ENCODE results near the gene DAPK3.
"Not testable (repeated sequence)": the region's sequence is repeated elsewhere in the genome, so short reads cannot be mapped to it uniquely, and the experiment has no call there.

DAPK3 gene

GRCh38 chr19:3945838-3946237 is 25.1 kb downstream of the DAPK3 start:
- no peak overlapping the region for H3K9ac ChIP-seq (ENCODE audit: low read length)
- H2AFZ ChIP-seq (ENCODE audit: low read length), result no peak overlapping the region
- H3K9me2 ChIP-seq (replicated peaks; ENCODE audit: insufficient read depth, low read length), result no peaks in the 10 kb centered on the region
- no peak overlapping the region for H3K4me2 ChIP-seq (ENCODE audit: low read depth, low read length)
- TF ChIP-seq, protein P1, sequence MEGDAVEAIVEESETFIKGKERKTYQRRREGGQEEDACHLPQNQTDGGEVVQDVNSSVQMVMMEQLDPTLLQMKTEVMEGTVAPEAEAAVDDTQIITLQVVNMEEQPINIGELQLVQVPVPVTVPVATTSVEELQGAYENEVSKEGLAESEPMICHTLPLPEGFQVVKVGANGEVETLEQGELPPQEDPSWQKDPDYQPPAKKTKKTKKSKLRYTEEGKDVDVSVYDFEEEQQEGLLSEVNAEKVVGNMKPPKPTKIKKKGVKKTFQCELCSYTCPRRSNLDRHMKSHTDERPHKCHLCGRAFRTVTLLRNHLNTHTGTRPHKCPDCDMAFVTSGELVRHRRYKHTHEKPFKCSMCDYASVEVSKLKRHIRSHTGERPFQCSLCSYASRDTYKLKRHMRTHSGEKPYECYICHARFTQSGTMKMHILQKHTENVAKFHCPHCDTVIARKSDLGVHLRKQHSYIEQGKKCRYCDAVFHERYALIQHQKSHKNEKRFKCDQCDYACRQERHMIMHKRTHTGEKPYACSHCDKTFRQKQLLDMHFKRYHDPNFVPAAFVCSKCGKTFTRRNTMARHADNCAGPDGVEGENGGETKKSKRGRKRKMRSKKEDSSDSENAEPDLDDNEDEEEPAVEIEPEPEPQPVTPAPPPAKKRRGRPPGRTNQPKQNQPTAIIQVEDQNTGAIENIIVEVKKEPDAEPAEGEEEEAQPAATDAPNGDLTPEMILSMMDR (IDR thresholded peaks at IDR 0.05; ENCODE audit: low read length), result no peak
- TF ChIP-seq EZH2 (optimal IDR thresholded peaks at IDR 0.05; ENCODE audit: low read depth, low read length), result no peak
- H3K27me3 ChIP-seq (replicated peaks; ENCODE audit: insufficient read depth, low read length), result peaks cover 95% of the 10 kb centered on the region
- H3K4me3 ChIP-seq (ENCODE audit: low read length), result no peak overlapping the region
- H3K79me2 ChIP-seq (ENCODE audit: low read length), result no peaks in the 10 kb centered on the region
- no peaks in the 10 kb centered on the region for H3F3A ChIP-seq (ENCODE audit: insufficient read depth, low read length)
- no peaks in the 10 kb centered on the region for H3K9me3 ChIP-seq (replicated peaks; ENCODE audit: insufficient read depth, low read length)
- H3K27ac ChIP-seq (ENCODE audit: low read length), result no peak overlapping the region
- no peaks in the 10 kb centered on the region for H3K4me1 ChIP-seq (ENCODE audit: low read length)
- no peaks in the 10 kb centered on the region for H3K36me3 ChIP-seq (replicated peaks; ENCODE audit: insufficient read depth, low read length)
- no peak for DNase-seq
- H4K20me1 ChIP-seq (ENCODE audit: insufficient read depth, low read length), result peaks cover 3% of the 10 kb centered on the region; the same call in 1 of the 2 replicates

- no peaks in the 10 kb centered on the region for H3K79me2 ChIP-seq (ENCODE audit: low read length)
- H3K9me2 ChIP-seq (replicated peaks; ENCODE audit: insufficient read depth, low read length), result no peaks in the 10 kb centered on the region
- H3K9me3 ChIP-seq (replicated peaks; ENCODE audit: insufficient read depth, low read length), result no peaks in the 10 kb centered on the region
- no peak for DNase-seq
- no peak overlapping the region for H3K4me2 ChIP-seq (ENCODE audit: low read depth, low read length)
- peaks cover 95% of the 10 kb centered on the region for H3K27me3 ChIP-seq (replicated peaks; ENCODE audit: insufficient read depth, low read length)
- H3K36me3 ChIP-seq (replicated peaks; ENCODE audit: insufficient read depth, low read length), result no peaks in the 10 kb centered on the region
- peaks cover 2% of the 10 kb centered on the region; the same call in 1 of the 2 replicates for H4K20me1 ChIP-seq (ENCODE audit: insufficient read depth, low read length)
- no peak overlapping the region for H3K4me3 ChIP-seq (ENCODE audit: low read length)
- H3K9ac ChIP-seq (ENCODE audit: low read length), result no peak overlapping the region
- TF ChIP-seq EZH2 (optimal IDR thresholded peaks at IDR 0.05; ENCODE audit: low read depth, low read length) (no peak), EZH2phosphoT487 (IDR thresholded peaks at IDR 0.05; ENCODE audit: low read length) (no peak)
- TF ChIP-seq, protein P1 (IDR thresholded peaks at IDR 0.05; ENCODE audit: low read length), result no peak
- no peaks in the 10 kb centered on the region for H3K4me1 ChIP-seq (ENCODE audit: low read length)
- no peak overlapping the region for H3K27ac ChIP-seq (ENCODE audit: low read length)
- no peak overlapping the region for H2AFZ ChIP-seq (ENCODE audit: low read length)
- H3F3A ChIP-seq (ENCODE audit: insufficient read depth, low read length), result no peaks in the 10 kb centered on the region
Observed at GRCh38 chr19:3944018-3944721, 26.7 kb downstream of the DAPK3 start.

- TF ChIP-seq, protein P1 (IDR thresholded peaks at IDR 0.05; ENCODE audit: low read length), result no peak
- H3F3A ChIP-seq (ENCODE audit: insufficient read depth, low read length), result no peaks in the 10 kb centered on the region
- H3K9me3 ChIP-seq (replicated peaks; ENCODE audit: insufficient read depth, low read length), result no peaks in the 10 kb centered on the region
- H2AFZ ChIP-seq (ENCODE audit: low read length), result no peak overlapping the region
- H3K9me2 ChIP-seq (replicated peaks; ENCODE audit: insufficient read depth, low read length), result no peaks in the 10 kb centered on the region
- no peaks in the 10 kb centered on the region for H3K79me2 ChIP-seq (ENCODE audit: low read length)
- no peak overlapping the region for H3K27ac ChIP-seq (ENCODE audit: low read length)
- no peak for DNase-seq
- no peaks in the 10 kb centered on the region for H3K36me3 ChIP-seq (replicated peaks; ENCODE audit: insufficient read depth, low read length)
- H3K4me3 ChIP-seq (ENCODE audit: low read length), result no peak overlapping the region
- peaks cover 96% of the 10 kb centered on the region for H3K27me3 ChIP-seq (replicated peaks; ENCODE audit: insufficient read depth, low read length)
- H3K4me1 ChIP-seq (ENCODE audit: low read length), result no peaks in the 10 kb centered on the region
- H3K9ac ChIP-seq (ENCODE audit: low read length), result no peak overlapping the region
- no peaks in the 10 kb centered on the region for H4K20me1 ChIP-seq (ENCODE audit: insufficient read depth, low read length)
- no peak overlapping the region for H3K4me2 ChIP-seq (ENCODE audit: low read depth, low read length)
Observed at GRCh38 chr19:3942790-3943409, 28.0 kb downstream of the DAPK3 start.

DNA sequence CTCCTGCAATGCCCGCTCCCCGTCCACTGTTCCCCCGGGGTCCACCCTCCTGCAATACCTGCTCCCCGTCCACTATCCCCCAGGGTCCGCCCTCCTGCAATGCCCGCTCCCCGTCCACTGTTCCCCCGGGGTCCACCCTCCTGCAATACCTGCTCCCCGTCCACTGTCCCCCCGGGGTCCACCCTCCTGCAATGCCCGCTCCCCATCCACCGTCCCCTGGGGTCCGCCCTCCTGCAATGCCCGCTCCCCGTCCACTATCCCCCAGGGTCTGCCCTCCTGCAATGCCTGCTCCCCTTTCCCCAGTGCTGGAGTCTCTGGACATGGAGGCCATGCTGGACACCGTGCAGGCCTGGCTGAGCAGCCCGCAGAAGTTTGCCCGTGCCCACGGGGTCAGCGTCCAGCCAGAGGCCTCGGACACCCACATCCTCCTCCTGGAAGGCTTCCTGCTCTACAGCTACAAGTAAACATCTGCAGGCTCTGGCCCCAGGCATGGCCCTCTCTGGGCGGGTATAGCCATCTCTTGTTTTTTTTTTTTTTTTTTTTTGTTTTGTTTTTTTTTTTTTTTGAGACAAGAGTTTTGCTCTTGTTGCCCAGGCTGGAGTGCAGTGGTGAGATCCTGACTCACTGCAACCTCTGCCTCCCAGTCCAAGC is 32.5 kb downstream of the DAPK3 start:
- H2AFZ ChIP-seq (ENCODE audit: low read length); H3K27ac ChIP-seq (ENCODE audit: low read length); H3K9me3 ChIP-seq (replicated peaks; ENCODE audit: insufficient read depth, low read length); H4K20me1 ChIP-seq (ENCODE audit: insufficient read depth, low read length); H3K4me3 ChIP-seq (ENCODE audit: low read length); H3K9ac ChIP-seq (ENCODE audit: low read length); H3K4me2 ChIP-seq (ENCODE audit: low read depth, low read length); DNase-seq; H3K36me3 ChIP-seq (replicated peaks; ENCODE audit: insufficient read depth, low read length); H3K4me1 ChIP-seq (ENCODE audit: low read length); H3F3A ChIP-seq (ENCODE audit: insufficient read depth, low read length); H3K9me2 ChIP-seq (replicated peaks; ENCODE audit: insufficient read depth, low read length); H3K79me2 ChIP-seq (ENCODE audit: low read length): not testable (repeated sequence)
- H3K27me3 ChIP-seq (replicated peaks; ENCODE audit: insufficient read depth, low read length), result peaks cover 91% of the 10 kb centered on the region
